Prostate gland (tissue), 2 donors: ENCODE results near the gene ARHGAP27. TPM values are rescaled to one million over a fixed set of nuclear protein-coding genes. Genes with fewer than 3 reads are reported as not detected.

Experiments used
- DNase-seq: peaks from one replicate; pipeline ENCODE4 v3.0.0-alpha.2; 2019; ENCODE audit warnings: low spot score
- H3K27ac ChIP-seq, 2 donors: fragments of 200-600 bp; sonication (generic); 2 replicates each; pipeline ENCODE4 v1.5.1; 2017 to 2019
- H3K27me3 ChIP-seq: fragments of 200-600 bp; sonication (generic); replicated peaks from 2 replicates; pipeline ENCODE4 v1.5.1; 2019; ENCODE audit not compliant: insufficient read depth
- H3K36me3 ChIP-seq, 2 donors: fragments of 200-600 bp; sonication (generic); 1 replicate in 1 of 2; 2 replicates in 1 of 2; pipeline versions ENCODE4 v1.5.1 to v1.8.1; 2017 to 2019
- H3K4me1 ChIP-seq: fragments of 200-600 bp; sonication (generic); replicated peaks from 2 replicates; pipeline ENCODE4 v1.5.1; 2019
- H3K4me3 ChIP-seq, 2 donors: fragments of 200-600 bp; sonication (generic); 2 replicates each; pipeline ENCODE4 v1.5.1; 2017 to 2019
- H3K9me3 ChIP-seq: fragments of 200-600 bp; sonication (generic); 2 replicates; pipeline ENCODE4 v1.5.1; 2017
- POLR2A ChIP-seq: fragments of 450-650 bp; IDR thresholded peaks from one replicate; pipeline ENCODE4 v1.6.1; 2016; ENCODE audit warnings: antibody characterized with exemption, mild to moderate bottlenecking
- POLR2AphosphoS5 ChIP-seq: sonication (generic); formaldehyde crosslinking; IDR thresholded peaks from one replicate; pipeline ENCODE4 v1.6.1; 2017; ENCODE audit warnings: antibody characterized with exemption
- WGBS: methylation state at CpG from one replicate; pipeline ENCODE4 v1.1.5; 2018; 5-methylcytosine and 5-hydroxymethylcytosine counted together
- intact Hi-C: fragments of 100-400 bp; cut with DNase I; formaldehyde crosslinking; loops from one replicate; pipeline ENCODE4 v1.14.2; 2022
- total RNA-seq, 2 donors: library from RNA; depleted of rRNA; stranded (reverse); fragments of >200 nt; gene quantifications; one replicate each; pipeline ENCODE4 v1.1.0, GENCODE V29; 2016
- TF ChIP-seq, protein P1 (sequence below), 4 experiments: fragments of 200-600 bp in 2 of 4; fragments of 450-650 bp in 2 of 4; sonication (generic) in 2 of 4; IDR thresholded peaks; 1 replicate in 3 of 4; 2 replicates in 1 of 4; pipeline ENCODE4 v1.5.1; 2016 to 2019; ENCODE audit warnings: antibody characterized with exemption in 4 of 4, mild to moderate bottlenecking in 2 of 4, moderate library complexity in 2 of 4

Gene ARHGAP27
- total RNA-seq, 2 donors from 2014 or later, result 37.9 to 39.9 TPM

- H3K36me3 ChIP-seq, result no peaks in the 10 kb centered on the region
- TF ChIP-seq POLR2A (no peak), POLR2AphosphoS5 (no peak)
- TF ChIP-seq, protein P1, sequence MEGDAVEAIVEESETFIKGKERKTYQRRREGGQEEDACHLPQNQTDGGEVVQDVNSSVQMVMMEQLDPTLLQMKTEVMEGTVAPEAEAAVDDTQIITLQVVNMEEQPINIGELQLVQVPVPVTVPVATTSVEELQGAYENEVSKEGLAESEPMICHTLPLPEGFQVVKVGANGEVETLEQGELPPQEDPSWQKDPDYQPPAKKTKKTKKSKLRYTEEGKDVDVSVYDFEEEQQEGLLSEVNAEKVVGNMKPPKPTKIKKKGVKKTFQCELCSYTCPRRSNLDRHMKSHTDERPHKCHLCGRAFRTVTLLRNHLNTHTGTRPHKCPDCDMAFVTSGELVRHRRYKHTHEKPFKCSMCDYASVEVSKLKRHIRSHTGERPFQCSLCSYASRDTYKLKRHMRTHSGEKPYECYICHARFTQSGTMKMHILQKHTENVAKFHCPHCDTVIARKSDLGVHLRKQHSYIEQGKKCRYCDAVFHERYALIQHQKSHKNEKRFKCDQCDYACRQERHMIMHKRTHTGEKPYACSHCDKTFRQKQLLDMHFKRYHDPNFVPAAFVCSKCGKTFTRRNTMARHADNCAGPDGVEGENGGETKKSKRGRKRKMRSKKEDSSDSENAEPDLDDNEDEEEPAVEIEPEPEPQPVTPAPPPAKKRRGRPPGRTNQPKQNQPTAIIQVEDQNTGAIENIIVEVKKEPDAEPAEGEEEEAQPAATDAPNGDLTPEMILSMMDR (IDR thresholded peaks at IDR 0.05), result no peak
- peaks cover 7% of the 10 kb centered on the region for H3K4me1 ChIP-seq
- H3K27ac ChIP-seq, result no peak overlapping the region
- H3K9me3 ChIP-seq, result no peaks in the 10 kb centered on the region
- H3K4me3 ChIP-seq, result no peak overlapping the region
- DNase-seq, result no peak
- H3K27me3 ChIP-seq, result no peaks in the 10 kb centered on the region
- intact Hi-C loops, result no loop called here
- 91% methylated on average over 5 of the region's 5 CpGs for WGBS
These were observed 2.8 kb upstream of the ARHGAP27 start for GRCh38 chr17:45435481-45435880.

- Histone ChIP-seq H3K27me3 (no peaks in the 10 kb centered on the region), H3K36me3 (no peaks in the 10 kb centered on the region), H3K4me3 (peak overlapping the region in 1 of 2 donors; percentile 43), H3K9me3 (no peaks in the 10 kb centered on the region), H3K4me1 (peaks cover 7% of the 10 kb centered on the region), H3K27ac (peak overlapping the region; percentile 91 to 94)
- WGBS, result 72% methylated on average over 4 of the region's 4 CpGs
- intact Hi-C loops, result no loop called here
- no peak for DNase-seq
- TF ChIP-seq POLR2A (no peak), POLR2AphosphoS5 (no peak)
- TF ChIP-seq, protein P1 (IDR thresholded peaks at IDR 0.05), result no peak
These were observed 477 bp upstream of the ARHGAP27 start for GRCh38 chr17:45433159-45433535.

DNA sequence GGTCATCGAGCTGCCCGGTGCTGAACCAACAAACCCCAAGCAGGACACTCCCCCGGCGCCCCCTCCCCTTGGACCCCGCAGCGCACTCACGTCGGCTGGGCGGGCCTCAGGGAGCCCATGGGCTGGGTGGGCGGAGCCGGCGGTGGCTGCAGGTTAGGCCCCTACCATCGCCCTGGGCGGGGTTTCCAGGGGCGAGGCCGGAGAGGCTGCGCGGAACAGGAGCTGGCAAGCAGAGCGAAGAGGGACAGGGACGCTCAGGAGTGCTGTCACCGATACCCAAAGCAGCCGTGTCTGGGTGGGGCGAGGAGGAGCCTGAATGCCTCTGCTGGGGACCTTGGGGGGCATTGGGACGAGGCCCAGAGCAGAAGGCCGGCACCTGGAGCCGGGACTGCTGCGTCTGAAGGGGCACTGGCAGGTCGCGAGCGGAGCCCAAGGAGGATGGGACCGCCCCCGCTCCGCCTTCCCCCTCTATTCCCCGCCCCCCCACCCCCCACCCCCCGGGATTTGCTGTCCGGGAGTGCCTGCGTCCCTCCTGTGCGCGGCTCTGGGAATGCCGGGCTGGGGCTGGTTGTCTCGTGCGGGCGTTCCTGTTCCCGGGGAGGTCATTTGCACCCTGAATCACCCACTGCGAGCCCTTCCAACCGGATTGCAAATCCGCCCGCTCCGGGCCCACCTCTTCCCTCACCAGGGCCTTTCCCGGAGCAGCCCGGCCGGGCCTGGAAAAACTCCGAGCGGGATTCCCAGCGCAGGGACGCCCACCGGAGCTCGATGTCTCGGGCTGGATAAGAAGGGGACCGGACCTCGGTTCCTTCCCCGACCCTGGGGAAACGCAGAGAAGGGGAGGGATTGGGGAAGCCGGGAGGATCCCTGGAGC, 902 bp downstream of the ARHGAP27 start:
- H3K27ac ChIP-seq, result peak overlapping the region; percentile 91 to 94
- peaks cover 7% of the 10 kb centered on the region for H3K4me1 ChIP-seq
- under 1% methylated on average over 36 of the region's 64 CpGs for WGBS
- TF ChIP-seq POLR2AphosphoS5 (peak; percentile 60), POLR2A (peak; percentile 78)
- TF ChIP-seq, protein P1 (IDR thresholded peaks at IDR 0.05), result peak in 1 of 4 experiments; percentile 11
- intact Hi-C loops, result no loop called here
- H3K27me3 ChIP-seq, result no peaks in the 10 kb centered on the region
- H3K36me3 ChIP-seq, result no peaks in the 10 kb centered on the region
- peak overlapping the region; percentile 38 to 43 for H3K4me3 ChIP-seq
- H3K9me3 ChIP-seq, result no peaks in the 10 kb centered on the region
- DNase-seq, result peak; percentile 91

- H3K4me3 ChIP-seq, result peak overlapping the region; percentile 38 to 43
- no peaks in the 10 kb centered on the region for H3K9me3 ChIP-seq
- peaks cover 7% of the 10 kb centered on the region for H3K4me1 ChIP-seq
- peak overlapping the region; percentile 91 to 94 for H3K27ac ChIP-seq
- WGBS, result 9% methylated on average over 43 of the region's 47 CpGs
- H3K36me3 ChIP-seq, result no peaks in the 10 kb centered on the region
- DNase-seq, result peak; percentile 88
- intact Hi-C loops, result no loop called here
- TF ChIP-seq, protein P1 (IDR thresholded peaks at IDR 0.05), result no peak
- TF ChIP-seq POLR2AphosphoS5 (peak; percentile 65), POLR2A (peak; percentile 67)
- H3K27me3 ChIP-seq, result no peaks in the 10 kb centered on the region
These were observed 1.7 kb downstream of the ARHGAP27 start for GRCh38 chr17:45430738-45431530.
